ENCODE data around the gene TCAP.

The TCAP gene

GRCh38 chr17:39663340-39663687 is 1.8 kb upstream of the TCAP start:
- no peaks in the 10 kb centered on the region for H3K9me3 ChIP-seq (ENCODE audit: control insufficient read depth, insufficient read depth, low read length)
- H3K36me3 ChIP-seq (ENCODE audit: control insufficient read depth, insufficient read depth, low read length), result peaks cover 20% of the 10 kb centered on the region
- H3K27ac ChIP-seq (ENCODE audit: low read depth, low read length), result peak overlapping the region; percentile 52
- peaks cover 48% of the 10 kb centered on the region for H3K4me1 ChIP-seq (ENCODE audit: control insufficient read depth, insufficient read depth, low read length)
- H3K4me3 ChIP-seq (ENCODE audit: low read depth, low read length), result no peak overlapping the region
- no peak overlapping the region for H3K9ac ChIP-seq (ENCODE audit: low read depth, low read length)
- H3K27me3 ChIP-seq (ENCODE audit: control insufficient read depth, insufficient read depth, low read length), result peaks cover 19% of the 10 kb centered on the region

GRCh38 chr17:39663688-39664580 is 1.2 kb upstream of the TCAP start:
- H3K9ac ChIP-seq (ENCODE audit: low read depth, low read length), result no peak overlapping the region

GRCh38 chr17:39665642-39666224 is 584 bp downstream of the TCAP start:
- Histone ChIP-seq H3K9ac (ENCODE audit: low read depth, low read length) (no peak overlapping the region), H3K27ac (ENCODE audit: low read depth, low read length) (no peak overlapping the region), H3K4me1 (ENCODE audit: control insufficient read depth, insufficient read depth, low read length) (peaks cover 49% of the 10 kb centered on the region), H3K4me3 (ENCODE audit: low read depth, low read length) (no peak overlapping the region), H3K27me3 (ENCODE audit: control insufficient read depth, insufficient read depth, low read length) (peaks cover 39% of the 10 kb centered on the region), H3K9me3 (ENCODE audit: control insufficient read depth, insufficient read depth, low read length) (no peaks in the 10 kb centered on the region), H3K36me3 (ENCODE audit: control insufficient read depth, insufficient read depth, low read length) (peaks cover 9% of the 10 kb centered on the region; the same call in 1 of the 2 replicates)

More at GRCh38 chr17:39663688-39664580, 1.2 kb upstream of the TCAP start:
- Histone ChIP-seq H3K9me3 (ENCODE audit: control insufficient read depth, insufficient read depth, low read length) (no peaks in the 10 kb centered on the region), H3K4me1 (ENCODE audit: control insufficient read depth, insufficient read depth, low read length) (peaks cover 49% of the 10 kb centered on the region), H3K4me3 (ENCODE audit: low read depth, low read length) (peak overlapping the region; percentile 46), H3K27ac (ENCODE audit: low read depth, low read length) (peak overlapping the region; percentile 52), H3K27me3 (ENCODE audit: control insufficient read depth, insufficient read depth, low read length) (peaks cover 25% of the 10 kb centered on the region), H3K36me3 (ENCODE audit: control insufficient read depth, insufficient read depth, low read length) (peaks cover 20% of the 10 kb centered on the region)

DNA sequence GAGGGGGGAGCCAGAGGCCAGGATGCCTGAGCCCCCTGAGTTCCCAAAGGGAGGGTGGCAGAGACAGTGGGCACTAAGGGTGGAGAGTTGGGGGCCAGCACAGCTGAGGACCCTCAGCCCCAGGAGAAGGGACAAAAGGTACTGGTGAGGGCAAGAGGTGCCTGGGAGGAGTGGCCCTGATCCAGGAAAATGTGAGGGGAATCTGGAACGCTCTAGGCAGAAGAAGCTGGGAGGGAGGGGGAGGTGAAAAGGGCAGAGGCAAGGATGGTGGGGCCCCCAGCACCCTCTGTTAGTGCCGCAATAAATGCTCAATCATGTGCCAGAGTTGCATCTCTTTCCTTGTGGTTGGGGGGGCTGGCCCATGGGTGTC is 1.1 kb downstream of the TCAP start:
- Histone ChIP-seq H3K27ac (ENCODE audit: low read depth, low read length) (no peak overlapping the region), H3K9ac (ENCODE audit: low read depth, low read length) (no peak overlapping the region), H3K36me3 (ENCODE audit: control insufficient read depth, insufficient read depth, low read length) (peaks cover 4% of the 10 kb centered on the region; the same call in 1 of the 2 replicates), H3K9me3 (ENCODE audit: control insufficient read depth, insufficient read depth, low read length) (no peaks in the 10 kb centered on the region), H3K27me3 (ENCODE audit: control insufficient read depth, insufficient read depth, low read length) (peaks cover 39% of the 10 kb centered on the region), H3K4me3 (ENCODE audit: low read depth, low read length) (no peak overlapping the region), H3K4me1 (ENCODE audit: control insufficient read depth, insufficient read depth, low read length) (peaks cover 49% of the 10 kb centered on the region)

DNA sequence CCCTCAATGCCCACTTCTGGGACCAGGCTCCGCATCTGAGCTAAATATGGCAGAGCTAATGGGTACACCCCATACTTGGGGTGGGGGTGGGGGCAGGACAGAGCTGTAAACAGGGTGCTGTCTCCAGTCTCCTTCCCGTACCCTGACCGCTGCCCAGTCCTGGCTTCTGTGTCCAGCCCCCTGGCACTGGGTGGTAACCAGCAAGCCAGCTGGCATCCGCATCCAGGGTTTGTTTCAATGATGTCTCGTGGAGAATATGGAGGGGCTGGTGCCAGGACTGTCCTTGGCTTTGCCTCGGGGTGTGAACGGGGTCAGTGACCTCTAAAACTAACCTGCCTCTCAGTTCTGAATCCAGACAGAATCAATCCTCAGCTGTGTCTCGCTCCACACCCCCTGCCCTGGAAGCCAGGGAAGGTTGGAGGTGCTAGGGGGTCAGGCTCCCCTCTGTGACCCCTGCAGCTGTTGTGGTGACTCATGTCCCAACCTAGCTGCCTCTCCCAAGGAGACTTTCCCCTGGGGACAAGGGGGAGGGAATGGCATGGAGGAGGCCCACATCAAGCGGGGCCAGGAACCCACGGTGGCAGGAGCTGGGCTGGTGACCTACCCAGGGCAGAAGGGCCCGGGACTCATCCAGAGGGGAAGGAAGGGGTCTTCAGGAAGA is 1.6 kb downstream of the TCAP start:
- Histone ChIP-seq H3K27me3 (ENCODE audit: control insufficient read depth, insufficient read depth, low read length) (peaks cover 39% of the 10 kb centered on the region), H3K27ac (ENCODE audit: low read depth, low read length) (no peak overlapping the region), H3K4me3 (ENCODE audit: low read depth, low read length) (no peak overlapping the region; the same call in 1 of the 2 replicates), H3K36me3 (ENCODE audit: control insufficient read depth, insufficient read depth, low read length) (no peaks in the 10 kb centered on the region), H3K9me3 (ENCODE audit: control insufficient read depth, insufficient read depth, low read length) (no peaks in the 10 kb centered on the region), H3K9ac (ENCODE audit: low read depth, low read length) (no peak overlapping the region), H3K4me1 (ENCODE audit: control insufficient read depth, insufficient read depth, low read length) (peaks cover 49% of the 10 kb centered on the region)

- Histone ChIP-seq H3K4me3 (ENCODE audit: low read depth, low read length) (peak overlapping the region; percentile 60; the same call in 1 of the 2 replicates), H3K4me1 (ENCODE audit: control insufficient read depth, insufficient read depth, low read length) (peaks cover 53% of the 10 kb centered on the region), H3K27me3 (ENCODE audit: control insufficient read depth, insufficient read depth, low read length) (peaks cover 39% of the 10 kb centered on the region), H3K9me3 (ENCODE audit: control insufficient read depth, insufficient read depth, low read length) (no peaks in the 10 kb centered on the region), H3K36me3 (ENCODE audit: control insufficient read depth, insufficient read depth, low read length) (no peaks in the 10 kb centered on the region), H3K9ac (ENCODE audit: low read depth, low read length) (no peak overlapping the region), H3K27ac (ENCODE audit: low read depth, low read length) (no peak overlapping the region)
Measured at GRCh38 chr17:39667262-39667944, 2.3 kb downstream of the TCAP start.

GRCh38 chr17:39667945-39668924 is 3.1 kb downstream of the TCAP start, which contains the start of gene PNMT:
TSS of gene PNMT (plus strand) at chr17:39668453. CDS start at chr17:39668476, 23 bp downstream.
- peaks cover 39% of the 10 kb centered on the region for H3K27me3 ChIP-seq (ENCODE audit: control insufficient read depth, insufficient read depth, low read length)
- no peak within 1 kb of the TSS for H3K27ac ChIP-seq (ENCODE audit: low read depth, low read length)
- peak within 1 kb of the TSS; percentile 60 for H3K4me3 ChIP-seq (ENCODE audit: low read depth, low read length)
- no peaks in the 10 kb centered on the region for H3K9me3 ChIP-seq (ENCODE audit: control insufficient read depth, insufficient read depth, low read length)
- peaks cover 45% of the 10 kb centered on the region for H3K4me1 ChIP-seq (ENCODE audit: control insufficient read depth, insufficient read depth, low read length)
- no peaks in the 10 kb centered on the region for H3K36me3 ChIP-seq (ENCODE audit: control insufficient read depth, insufficient read depth, low read length)
- no peak within 1 kb of the TSS for H3K9ac ChIP-seq (ENCODE audit: low read depth, low read length)

GRCh38 chr17:39669897-39670735 is 5.0 kb downstream of the TCAP start:
- Histone ChIP-seq H3K27ac (ENCODE audit: low read depth, low read length) (no peak overlapping the region), H3K9ac (ENCODE audit: low read depth, low read length) (no peak overlapping the region), H3K27me3 (ENCODE audit: control insufficient read depth, insufficient read depth, low read length) (peaks cover 39% of the 10 kb centered on the region), H3K36me3 (ENCODE audit: control insufficient read depth, insufficient read depth, low read length) (no peaks in the 10 kb centered on the region), H3K4me3 (ENCODE audit: low read depth, low read length) (no peak overlapping the region), H3K4me1 (ENCODE audit: control insufficient read depth, insufficient read depth, low read length) (peaks cover 32% of the 10 kb centered on the region; the same call in 1 of the 2 replicates), H3K9me3 (ENCODE audit: control insufficient read depth, insufficient read depth, low read length) (no peaks in the 10 kb centered on the region)

DNA sequence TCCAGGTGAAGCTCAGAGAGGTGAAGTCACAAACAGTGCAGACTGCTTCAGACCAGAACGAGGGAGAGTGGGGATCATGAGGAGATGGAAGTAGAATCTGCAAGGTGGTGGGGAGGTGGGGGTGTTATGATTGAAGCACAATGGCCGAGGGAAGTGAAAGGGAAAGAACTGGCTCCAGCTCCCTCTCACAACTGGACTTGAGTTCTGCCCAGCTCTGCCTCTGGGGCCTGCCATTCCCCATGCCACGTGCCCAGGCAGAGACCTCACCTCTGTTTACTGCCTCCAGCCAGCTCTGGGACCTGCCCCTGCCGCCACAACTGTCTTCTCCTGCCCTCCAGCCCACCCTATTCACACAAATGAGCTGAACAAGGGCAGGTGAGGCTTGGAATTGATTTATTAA is 5.6 kb downstream of the TCAP start:
- Histone ChIP-seq H3K27ac (ENCODE audit: low read depth, low read length) (no peak overlapping the region), H3K4me3 (ENCODE audit: low read depth, low read length) (no peak overlapping the region), H3K9me3 (ENCODE audit: control insufficient read depth, insufficient read depth, low read length) (no peaks in the 10 kb centered on the region), H3K9ac (ENCODE audit: low read depth, low read length) (no peak overlapping the region), H3K36me3 (ENCODE audit: control insufficient read depth, insufficient read depth, low read length) (no peaks in the 10 kb centered on the region), H3K27me3 (ENCODE audit: control insufficient read depth, insufficient read depth, low read length) (peaks cover 38% of the 10 kb centered on the region), H3K4me1 (ENCODE audit: control insufficient read depth, insufficient read depth, low read length) (peaks cover 28% of the 10 kb centered on the region; the same call in 1 of the 2 replicates)
